Neural cell (in vitro differentiated cells): Measurements from ENCODE around the gene METTL3. TPM values are rescaled to one million over a fixed set of nuclear protein-coding genes. Genes with fewer than 3 reads are reported as not detected.

Experiments
- H2AFZ ChIP-seq: fragments of 200-600, 300-800 bp; sonication (generic), shearing (Covaris generic); 2 replicates; pipeline ENCODE4 v1.6.0; 2014; ENCODE audit warnings: low read depth, mild to moderate bottlenecking, antibody characterized with exemption, low read length, moderate library complexity
- H3F3A ChIP-seq: fragments of 200-600 bp; shearing (Covaris generic); 2 replicates; pipeline ENCODE4 v1.6.1; 2016; ENCODE audit warnings: mild to moderate bottlenecking, moderate library complexity, mixed read lengths, antibody characterized with exemption, low read length; ENCODE audit not compliant: insufficient read depth, poor library complexity, severe bottlenecking
- H3K27ac ChIP-seq: fragments of 200-600, 300-800 bp; sonication (generic), shearing (Covaris generic); 2 replicates; pipeline ENCODE4 v1.5.1; 2014; ENCODE audit warnings: mild to moderate bottlenecking, low read length, moderate library complexity
- H3K27me3 ChIP-seq: fragments of 300-800, 200-600 bp; sonication (generic), shearing (Covaris generic); 2 replicates; pipeline ENCODE4 v1.6.0; 2014; ENCODE audit warnings: mild to moderate bottlenecking, low read depth, low read length, moderate library complexity; ENCODE audit not compliant: insufficient read depth
- H3K36me3 ChIP-seq: fragments of 300-800, 200-600 bp; sonication (generic), shearing (Covaris generic); 2 replicates; pipeline ENCODE4 v1.5.1; 2014; ENCODE audit warnings: mild to moderate bottlenecking, antibody characterized with exemption, low read length, moderate library complexity; ENCODE audit not compliant: insufficient read depth
- H3K4me2 ChIP-seq: fragments of 300-800, 200-600 bp; sonication (generic), shearing (Covaris generic); 2 replicates; pipeline ENCODE4 v1.6.0; 2014; ENCODE audit warnings: mild to moderate bottlenecking, low read length
- H3K4me3 ChIP-seq: fragments of 300-800, 200-600 bp; sonication (generic), shearing (Covaris generic); 2 replicates; pipeline ENCODE4 v1.5.1; 2014; ENCODE audit warnings: mild to moderate bottlenecking, low read length, moderate library complexity
- H3K79me2 ChIP-seq: fragments of 200-600 bp; shearing (Covaris generic); replicated peaks from 2 replicates; pipeline ENCODE4 v1.6.0; 2014; ENCODE audit warnings: mild to moderate bottlenecking, low read length, moderate library complexity; ENCODE audit not compliant: insufficient read depth
- H3K9ac ChIP-seq: fragments of 300-800, 200-600 bp; sonication (generic), shearing (Covaris generic); 2 replicates; pipeline ENCODE4 v1.6.1; 2016; ENCODE audit warnings: mild to moderate bottlenecking, low read length, mixed read lengths
- H3K9me2 ChIP-seq: fragments of 200-600 bp; shearing (Covaris generic); 2 replicates; pipeline ENCODE4 v1.6.1; 2016; ENCODE audit warnings: mild to moderate bottlenecking, low read length, mixed read lengths; ENCODE audit not compliant: insufficient read depth
- H3K9me3 ChIP-seq: fragments of 200-600, 300-800 bp; sonication (generic), shearing (Covaris generic); 2 replicates; pipeline ENCODE4 v1.6.1; 2016; ENCODE audit warnings: mild to moderate bottlenecking, mixed run types, low read length, moderate library complexity, mixed read lengths
- H4K20me1 ChIP-seq: fragments of 200-600 bp; shearing (Covaris generic); 2 replicates; pipeline ENCODE4 v1.6.1; 2016; ENCODE audit warnings: mild to moderate bottlenecking, mixed run types; ENCODE audit not compliant: insufficient read depth
- CTCF ChIP-seq: fragments of 450-650 bp; IDR thresholded peaks from 2 replicates; pipeline ENCODE4 v1.5.1; 2014; ENCODE audit warnings: antibody characterized with exemption, mild to moderate bottlenecking, moderate library complexity; ENCODE audit not compliant: poor library complexity, severe bottlenecking
- EP300 ChIP-seq: fragments of 450-650 bp; conservative IDR thresholded peaks from 2 replicates; pipeline ENCODE4 v1.6.1; 2014; ENCODE audit warnings: antibody characterized with exemption, mild to moderate bottlenecking, moderate library complexity; ENCODE audit not compliant: poor library complexity, severe bottlenecking
- EZH2 ChIP-seq: fragments of 200-600, 300-800 bp; shearing (Covaris generic), sonication (generic); IDR thresholded peaks from 2 replicates; pipeline ENCODE4 v1.6.1; 2014; ENCODE audit warnings: antibody characterized with exemption, low read length, borderline replicate concordance, mild to moderate bottlenecking; ENCODE audit not compliant: insufficient read depth, poor library complexity, severe bottlenecking
- MXI1 ChIP-seq: fragments of 450-650 bp; conservative IDR thresholded peaks from 2 replicates; pipeline ENCODE4 v1.6.1; 2014; ENCODE audit warnings: antibody characterized with exemption, mild to moderate bottlenecking; ENCODE audit not compliant: poor library complexity, severe bottlenecking
- POLR2AphosphoS5 ChIP-seq: IDR thresholded peaks from 2 replicates; pipeline ENCODE4 v1.6.1; 2012
- RAD21 ChIP-seq: fragments of 450-650 bp; conservative IDR thresholded peaks from 2 replicates; pipeline ENCODE4 v1.6.1; 2014; ENCODE audit warnings: antibody characterized with exemption, mild to moderate bottlenecking, moderate library complexity
- REST ChIP-seq: IDR thresholded peaks from 2 replicates; pipeline ENCODE4 v1.6.1; 2012; ENCODE audit warnings: borderline replicate concordance
- SMC3 ChIP-seq: fragments of 450-650 bp; conservative IDR thresholded peaks from 2 replicates; pipeline ENCODE4 v1.6.1; 2014; ENCODE audit warnings: antibody characterized with exemption, mild to moderate bottlenecking, moderate library complexity; ENCODE audit not compliant: poor library complexity
- TAF1 ChIP-seq: IDR thresholded peaks from 2 replicates; pipeline ENCODE4 v1.6.1; 2012; ENCODE audit warnings: low read depth
- polyA plus RNA-seq: library from polyadenylated mRNA; depleted of rRNA; stranded (reverse); fragments of >200 nt; gene quantifications from 2 replicates; pipeline ENCODE4 v1.2.3, GENCODE V29; 2014

METTL3 gene
- polyA plus RNA-seq, 1 donor from 2014 or later = 262 TPM

- Histone ChIP-seq H3F3A (peaks cover 3% of the 10 kb centered on the region), H3K27me3 (no peaks in the 10 kb centered on the region), H2AFZ (peak overlapping the region; percentile 75), H3K27ac (peak overlapping the region; percentile 96), H3K9me2 (no peaks in the 10 kb centered on the region), H3K4me3 (peak overlapping the region; percentile 88), H3K79me2 (peaks cover 49% of the 10 kb centered on the region), H3K4me2 (peak overlapping the region; percentile 74), H3K36me3 (peaks cover 12% of the 10 kb centered on the region), H3K9ac (peak overlapping the region; percentile 98), H4K20me1 (no peaks in the 10 kb centered on the region), H3K9me3 (no peaks in the 10 kb centered on the region)
- TF ChIP-seq EZH2 = no peak
- no peak for TF ChIP-seq RAD21
- peak; percentile 46 for TF ChIP-seq POLR2AphosphoS5
- no peak for TF ChIP-seq EP300
- TF ChIP-seq CTCF = no peak
- TF ChIP-seq MXI1 = no peak
- TF ChIP-seq REST = no peak
- peak; percentile 13 for TF ChIP-seq SMC3
- TF ChIP-seq TAF1 = peak; percentile 31
Observed at GRCh38 chr14:21526672-21527317, 15.7 kb upstream of the METTL3 start.

GRCh38 chr14:21525962-21526671 is 15.0 kb upstream of the METTL3 start, which contains the start of gene SALL2:
Gene SALL2 (minus strand): TSS chr14:21526346. CDS start chr14:21526127, 219 bp downstream.
- H3K9me2 ChIP-seq = no peaks in the 10 kb centered on the region
- TF ChIP-seq REST = peak; percentile 74
- TF ChIP-seq EZH2 = no peak
- no peak for TF ChIP-seq RAD21
- peak; percentile 79 for TF ChIP-seq TAF1
- no peak for TF ChIP-seq EP300
- TF ChIP-seq POLR2AphosphoS5 = peak; percentile 83
- peak within 1 kb of the TSS; percentile 96 for H3K27ac ChIP-seq
- H3K4me3 ChIP-seq = peak within 1 kb of the TSS; percentile 88
- H3F3A ChIP-seq = peaks cover 3% of the 10 kb centered on the region
- H3K9ac ChIP-seq = peak within 1 kb of the TSS; percentile 98
- H3K27me3 ChIP-seq = no peaks in the 10 kb centered on the region
- peak within 1 kb of the TSS; percentile 91 for H2AFZ ChIP-seq
- H4K20me1 ChIP-seq = no peaks in the 10 kb centered on the region
- peaks cover 46% of the 10 kb centered on the region for H3K79me2 ChIP-seq
- H3K4me2 ChIP-seq = peak within 1 kb of the TSS; percentile 88
- no peaks in the 10 kb centered on the region for H3K9me3 ChIP-seq
- H3K36me3 ChIP-seq = peaks cover 12% of the 10 kb centered on the region
